Epidermal melanocyte (primary cell): ENCODE measurements around the gene CALU.

Experiments
- DNase-seq: peaks from one replicate; pipeline ENCODE4 v3.0.0; 2011; ENCODE audit warnings: low spot score; ENCODE audit not compliant: insufficient read length

CALU gene

GRCh38 chr7:128809363-128809762, 70.2 kb downstream of the CALU start:
- DNase-seq: no peak

DNA sequence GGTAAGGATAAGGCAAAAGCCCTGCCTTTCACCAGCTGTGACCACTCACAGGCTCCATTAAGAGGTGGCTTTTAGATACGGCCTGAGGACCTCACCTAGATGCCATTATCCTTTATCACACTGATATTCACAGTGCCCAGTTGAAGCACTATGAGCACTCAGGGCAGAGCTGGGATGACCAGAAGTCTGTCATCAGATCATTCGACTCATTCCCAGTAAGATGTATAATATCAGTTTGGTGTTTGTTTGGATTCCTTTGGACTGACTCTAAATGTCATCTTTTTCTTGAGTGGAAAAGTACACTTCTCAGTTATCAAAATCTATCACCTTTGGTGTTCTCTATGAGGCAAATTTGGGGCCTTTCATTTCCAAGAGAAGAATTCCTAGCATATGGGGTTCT, 71.3 kb downstream of the CALU start:
- no peak for DNase-seq

DNA sequence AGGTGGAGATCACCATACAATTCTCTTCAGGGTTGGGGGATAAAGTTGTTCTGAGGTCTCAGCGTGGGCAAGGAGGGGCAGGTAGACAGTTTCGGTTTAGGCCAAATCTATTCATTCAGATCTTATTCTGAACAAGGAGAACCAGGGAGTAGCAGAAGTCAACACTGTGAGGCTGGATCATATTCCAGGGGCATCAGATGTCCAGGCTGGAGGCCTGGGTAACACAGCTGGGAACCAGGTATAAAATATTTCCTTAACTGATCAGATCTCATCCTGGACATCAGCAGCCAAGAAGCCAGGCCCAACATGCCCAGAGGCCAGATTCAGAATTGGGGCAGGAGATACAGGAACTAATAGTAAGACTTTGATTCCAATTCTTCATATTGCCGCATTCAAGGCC, 71.8 kb downstream of the CALU start:
- DNase-seq: no peak

DNA sequence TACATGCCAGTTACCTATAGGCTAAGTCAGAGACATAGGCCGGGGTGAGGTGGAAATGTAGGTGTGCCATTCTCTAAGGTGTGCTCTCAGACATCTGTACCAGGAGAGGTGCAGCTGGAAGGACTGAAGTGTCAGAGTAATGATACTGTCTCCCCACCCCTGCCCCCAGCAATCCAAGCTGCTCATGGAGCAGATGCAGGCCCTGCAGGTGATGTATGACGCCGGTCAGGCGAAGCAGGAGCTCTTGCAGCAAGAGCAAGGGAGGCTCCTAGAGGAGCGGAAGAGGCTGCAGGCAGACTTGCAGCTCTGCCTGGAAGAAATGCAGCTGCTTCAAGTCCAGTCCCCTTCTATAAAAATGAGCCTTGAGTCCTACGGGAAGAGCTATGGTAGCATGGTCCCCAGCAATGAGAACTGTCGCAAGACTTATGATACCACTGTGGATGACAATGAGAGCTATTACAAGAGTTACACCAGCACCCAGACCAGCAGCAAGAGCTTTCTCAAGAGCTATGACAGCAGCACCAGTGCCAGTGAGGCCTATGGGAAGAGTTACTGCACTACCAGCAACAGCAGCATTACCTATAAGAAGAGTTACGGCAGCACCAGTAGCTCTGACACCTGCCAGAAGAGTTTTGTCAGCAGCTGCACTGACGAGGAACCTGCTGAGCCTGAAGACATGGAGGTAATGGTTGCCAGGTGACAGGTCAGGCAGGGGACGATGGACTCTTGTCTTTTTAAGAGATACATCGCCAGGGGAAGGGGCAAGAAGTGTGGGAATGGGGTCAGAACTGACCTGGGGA, 72.7 kb downstream of the CALU start:
- DNase-seq: no peak

DNA sequence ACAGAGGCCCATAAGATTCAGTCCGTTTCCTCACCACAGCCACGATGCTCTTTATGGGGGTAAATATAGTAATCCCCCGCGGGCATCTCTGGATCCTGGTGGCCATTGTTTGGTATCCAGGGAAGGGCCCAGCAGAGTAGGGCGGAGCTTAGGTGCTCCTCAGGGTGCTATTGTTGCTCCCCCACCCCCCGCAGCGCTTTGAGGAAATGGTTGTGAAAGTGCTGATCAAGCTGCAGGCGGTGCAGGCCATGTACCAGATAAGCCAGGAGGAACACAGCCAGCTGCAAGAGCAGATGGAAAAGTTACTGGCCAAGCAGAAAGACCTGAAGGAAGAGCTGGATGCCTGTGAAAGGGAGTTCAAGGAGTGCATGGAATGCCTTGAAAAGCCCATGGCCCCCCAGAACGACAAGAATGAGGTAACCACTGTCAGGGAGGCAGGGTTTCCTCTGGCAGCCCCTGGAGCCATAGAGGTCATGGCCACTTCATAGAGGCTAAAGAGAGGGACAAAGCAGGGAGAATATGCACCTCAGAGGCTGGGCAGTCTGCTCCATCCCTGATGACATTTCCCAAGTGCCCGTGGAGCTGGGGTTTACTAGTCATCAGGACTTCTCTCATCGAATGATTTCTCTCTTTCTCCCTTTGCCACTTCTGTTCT, 73.5 kb downstream of the CALU start:
- no peak for DNase-seq

- no peak for DNase-seq
Observed at GRCh38 chr7:128814499-128814898, 75.3 kb downstream of the CALU start.

DNA sequence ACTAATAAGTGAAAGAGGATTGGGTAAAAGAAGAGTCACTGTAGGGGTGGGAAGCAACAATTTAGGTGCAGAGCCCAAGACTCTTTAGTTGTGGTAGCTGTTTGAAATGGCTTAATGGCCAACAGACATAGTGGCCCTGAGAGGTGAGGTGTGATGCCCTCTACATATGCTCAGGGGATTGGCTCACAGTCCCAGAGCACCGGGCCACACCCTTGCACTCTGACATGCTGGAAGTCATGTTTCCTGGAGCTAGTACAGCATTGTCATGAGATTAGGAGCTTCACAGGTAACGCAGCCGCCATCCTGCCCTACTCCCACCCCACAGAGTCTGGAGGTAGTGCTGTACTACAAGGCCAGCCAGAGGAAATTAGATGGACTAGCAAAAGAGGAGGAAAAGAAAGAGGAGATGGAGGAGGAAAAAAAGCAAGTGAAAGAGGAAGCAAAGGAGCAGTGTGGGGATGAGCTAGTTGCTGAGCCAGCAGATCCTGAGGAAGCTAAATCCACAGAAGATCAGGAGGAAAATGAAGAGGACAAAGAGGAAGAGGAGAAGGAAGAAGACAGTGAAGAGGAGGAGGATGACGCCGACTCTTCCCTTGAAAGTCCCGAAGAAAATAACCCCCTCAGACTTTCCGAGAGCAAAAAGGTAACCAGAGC, 76.3 kb downstream of the CALU start:
- DNase-seq: no peak

GRCh38 chr7:128818694-128819093, 79.5 kb downstream of the CALU start:
- DNase-seq: no peak
